B cell (primary cell): Measurements from ENCODE around the gene SEC14L5. TPM values are rescaled to one million over a fixed set of nuclear protein-coding genes. Genes with fewer than 3 reads are reported as not detected.

Source experiments
- ATAC-seq: fragments of 200-7000 bp; cut with Tn5 transposase; one replicate; pipeline ENCODE4 v1.10.0; 2021; ENCODE audit warnings: low read depth, mild to moderate bottlenecking, moderate number of reproducible peaks, moderate library complexity
- CTCF ChIA-PET: fragments of 350-600 bp; sonication (Branson Sonifier 250); formaldehyde crosslinking; loops from one replicate; lab custom pipeline; 2021; ENCODE audit warnings: antibody characterized with exemption, inconsistent platforms; lab: Charles Lee
- POLR2A ChIA-PET: fragments of 350-600 bp; sonication (Branson Sonifier 250); formaldehyde crosslinking; loops from one replicate; lab custom pipeline; 2021; ENCODE audit warnings: antibody characterized with exemption; lab: Charles Lee
- DNase-seq: peaks from one replicate; pipeline ENCODE4 v3.0.0; 2013
- H2AFZ ChIP-seq: 2 replicates; pipeline ENCODE4 v1.6.1; 2012; ENCODE audit warnings: mild to moderate bottlenecking, low read depth, low read length; ENCODE audit not compliant: insufficient read depth, poor library complexity, severe bottlenecking
- H3K27ac ChIP-seq, 2 donors: 1 replicate in 1 of 2; 2 replicates in 1 of 2; pipeline ENCODE4 v1.5.1; 2012 to 2013; ENCODE audit warnings: low read length in 2 of 2, mild to moderate bottlenecking in 2 of 2, moderate library complexity in 1 of 2
- H3K27me3 ChIP-seq, 4 experiments: fragments of 200-600 bp in 1 of 4; sonication (generic) in 1 of 4; replicated peaks in 1 of 4; 1 replicate in 2 of 4; 2 replicates in 2 of 4; pipeline versions ENCODE4 v1.6.1 to v1.7.0; 2013 to 2016; ENCODE audit warnings: low read length in 3 of 4, mild to moderate bottlenecking in 2 of 4, mixed read lengths in 1 of 4, moderate library complexity in 1 of 4; ENCODE audit not compliant: insufficient read depth in 4 of 4, control insufficient read depth in 3 of 4; ENCODE audit errors: control extremely low read depth in 1 of 4
- H3K36me3 ChIP-seq, 2 experiments: replicated peaks in 1 of 2; 1 replicate in 1 of 2; 2 replicates in 1 of 2; pipeline versions ENCODE4 v1.6.1 to v1.7.1; 2013; ENCODE audit warnings: low read length in 1 of 2; ENCODE audit not compliant: insufficient read depth in 2 of 2, control insufficient read depth in 1 of 2; ENCODE audit errors: control extremely low read depth in 1 of 2, extremely low read depth in 1 of 2
- H3K4me1 ChIP-seq, 2 donors: fragments of 200-600 bp in 1 of 2; sonication (generic) in 1 of 2; 1 replicate in 1 of 2; 2 replicates in 1 of 2; pipeline versions ENCODE4 v1.5.1 to v1.6.1; 2013 to 2017; ENCODE audit warnings: low read length in 2 of 2; ENCODE audit not compliant: control insufficient read depth in 2 of 2, insufficient read depth in 2 of 2
- H3K4me2 ChIP-seq: replicated peaks from 2 replicates; pipeline ENCODE3; 2012; ENCODE audit warnings: mild to moderate bottlenecking, low read depth, low read length; ENCODE audit not compliant: poor library complexity, severe bottlenecking
- H3K4me3 ChIP-seq, 5 experiments: fragments of 200-600 bp in 1 of 5; sonication (generic) in 1 of 5; 1 replicate in 3 of 5; 2 replicates in 2 of 5; pipeline versions ENCODE4 v1.5.1 to v1.7.0; 2011 to 2016; ENCODE audit warnings: low read length in 4 of 5, mild to moderate bottlenecking in 4 of 5, low read depth in 2 of 5, control low read depth in 1 of 5, moderate library complexity in 1 of 5; ENCODE audit not compliant: insufficient read depth in 1 of 5; ENCODE audit errors: control extremely low read depth in 1 of 5, extremely low read depth in 1 of 5
- H3K79me2 ChIP-seq: fragments of 200-600 bp; sonication (generic); one replicate; pipeline ENCODE4 v1.6.0; 2016; ENCODE audit warnings: low read length; ENCODE audit not compliant: control insufficient read depth, insufficient read depth
- H3K9ac ChIP-seq: fragments of 200-600 bp; sonication (generic); 2 replicates; pipeline ENCODE4 v1.6.1; 2017; ENCODE audit warnings: mild to moderate bottlenecking, low read length, moderate library complexity
- H3K9me3 ChIP-seq, 3 donors: one replicate each; pipeline versions ENCODE4 v1.6.1 to v1.7.1; 2013; ENCODE audit warnings: low read length in 2 of 3; ENCODE audit not compliant: control insufficient read depth in 2 of 3, insufficient read depth in 1 of 3; ENCODE audit errors: control extremely low read depth in 1 of 3
- H4K20me1 ChIP-seq: 2 replicates; pipeline ENCODE4 v1.6.0; 2012; ENCODE audit warnings: mild to moderate bottlenecking, low read length; ENCODE audit not compliant: insufficient read depth, control insufficient read depth, poor library complexity, severe bottlenecking
- H3K27ac Mint-ChIP-seq: one replicate; pipeline ENCODE4 v1.8.0; 2021; ENCODE audit warnings: mixed read lengths
- H3K27me3 Mint-ChIP-seq: one replicate; pipeline ENCODE4 v1.8.0; 2021; ENCODE audit warnings: mixed read lengths
- H3K4me1 Mint-ChIP-seq: one replicate; pipeline ENCODE4 v1.8.0; 2021; ENCODE audit warnings: mixed read lengths
- H3K4me3 Mint-ChIP-seq: one replicate; pipeline ENCODE4 v1.8.0; 2021; ENCODE audit warnings: mixed read lengths
- H3K9me3 Mint-ChIP-seq: one replicate; pipeline ENCODE4 v1.8.0; 2022; ENCODE audit warnings: mixed read lengths; ENCODE audit not compliant: insufficient read depth
- EZH2 ChIP-seq: IDR thresholded peaks from 2 replicates; pipeline ENCODE4 v1.6.1; 2012; ENCODE audit warnings: borderline replicate concordance, low read depth, mild to moderate bottlenecking, moderate library complexity, low read length; ENCODE audit not compliant: insufficient read depth, poor library complexity, severe bottlenecking
- WGBS: methylation state at CpG from one replicate; pipeline ENCODE4 v1.1.5; 2013; ENCODE audit warnings: missing lambda C conversion rate; ENCODE audit not compliant: insufficient coverage; 5-methylcytosine and 5-hydroxymethylcytosine counted together
- intact Hi-C: fragments of 100-400 bp; cut with micrococcal nuclease; formaldehyde crosslinking; loops from one replicate; pipeline ENCODE4 v1.10.0; 2022
- polyA plus RNA-seq: library from polyadenylated mRNA; depleted of rRNA; stranded (reverse); fragments of >200 nt; gene quantifications from 2 replicates; pipeline ENCODE4 v1.2.3, GENCODE V29; 2012
- total RNA-seq, 2 donors: library from RNA; stranded (reverse); fragments of 120-200 nt in 1 of 2; gene quantifications; 1 replicate in 1 of 2; 2 replicates in 1 of 2; pipeline versions ENCODE4 v1.2.3 to v1.2.4, GENCODE V29; 2013 to 2022
- TF ChIP-seq, protein P1 (sequence below): fragments of 200-600 bp; IDR thresholded peaks from one replicate; pipeline ENCODE4 v1.8.0; 2022; ENCODE audit warnings: antibody characterized with exemption, mild to moderate bottlenecking

Gene SEC14L5
- total and polyA plus RNA-seq, 2 donors (not counting 1 experiment from before 2014, with no cell fraction given), result not detected

DNA sequence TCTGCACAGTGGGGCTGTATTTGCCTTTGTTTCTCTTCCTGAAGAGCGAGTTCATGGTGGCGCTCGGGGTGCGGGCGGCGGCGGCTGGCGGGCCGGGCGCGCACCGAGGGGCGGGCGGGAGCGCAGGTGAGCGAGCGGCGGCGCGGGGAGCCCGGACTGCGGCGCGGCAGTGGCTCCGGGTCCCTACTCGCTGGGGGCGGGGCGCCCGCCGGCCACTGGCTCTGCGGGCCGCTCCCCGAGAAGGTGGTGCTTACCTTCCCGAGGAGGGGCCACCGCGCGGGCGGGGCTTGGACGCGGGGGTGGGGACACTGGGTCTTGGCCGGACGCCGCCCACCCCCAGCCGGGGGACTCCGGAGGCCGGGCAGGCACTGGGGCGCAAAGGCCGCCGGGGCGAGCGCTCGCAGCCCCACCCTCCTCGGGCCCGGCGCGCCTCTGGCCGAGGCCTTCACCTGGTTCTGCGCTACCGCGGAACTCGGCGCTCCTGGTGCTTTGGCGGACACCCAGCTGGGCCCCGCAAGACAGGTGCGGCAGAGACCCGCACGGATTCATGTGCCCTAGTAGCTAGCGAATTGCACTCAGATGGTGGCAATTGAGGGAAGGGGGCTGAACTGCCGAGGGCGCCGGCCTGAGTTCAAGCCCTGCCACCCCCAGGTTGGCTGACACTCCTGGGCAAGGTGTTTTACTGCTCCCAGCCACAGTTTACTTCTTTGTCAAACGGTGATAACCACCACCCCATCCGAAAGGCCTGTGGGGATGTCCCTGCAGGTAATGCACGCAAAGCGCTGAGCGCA, 20.9 kb upstream of the SEC14L5 start, which contains the start of gene PPL:
Gene PPL (minus strand): TSS at position 158 of the 791 bp plus-strand sequence. CDS start 103 bp downstream, at position 55.
- H3K4me2 ChIP-seq, result peak within 1 kb of the TSS; percentile 79
- ChIA-PET POLR2A (no interaction called here), CTCF (no interaction called here)
- 8% methylated on average over 76 of the region's 76 CpGs for WGBS
- peaks cover 12 to 15% of the 10 kb centered on the region in 2 donors for H3K4me1 ChIP-seq
- H3K9me3 ChIP-seq, result no peaks in the 10 kb centered on the region
- TF ChIP-seq, protein P1, sequence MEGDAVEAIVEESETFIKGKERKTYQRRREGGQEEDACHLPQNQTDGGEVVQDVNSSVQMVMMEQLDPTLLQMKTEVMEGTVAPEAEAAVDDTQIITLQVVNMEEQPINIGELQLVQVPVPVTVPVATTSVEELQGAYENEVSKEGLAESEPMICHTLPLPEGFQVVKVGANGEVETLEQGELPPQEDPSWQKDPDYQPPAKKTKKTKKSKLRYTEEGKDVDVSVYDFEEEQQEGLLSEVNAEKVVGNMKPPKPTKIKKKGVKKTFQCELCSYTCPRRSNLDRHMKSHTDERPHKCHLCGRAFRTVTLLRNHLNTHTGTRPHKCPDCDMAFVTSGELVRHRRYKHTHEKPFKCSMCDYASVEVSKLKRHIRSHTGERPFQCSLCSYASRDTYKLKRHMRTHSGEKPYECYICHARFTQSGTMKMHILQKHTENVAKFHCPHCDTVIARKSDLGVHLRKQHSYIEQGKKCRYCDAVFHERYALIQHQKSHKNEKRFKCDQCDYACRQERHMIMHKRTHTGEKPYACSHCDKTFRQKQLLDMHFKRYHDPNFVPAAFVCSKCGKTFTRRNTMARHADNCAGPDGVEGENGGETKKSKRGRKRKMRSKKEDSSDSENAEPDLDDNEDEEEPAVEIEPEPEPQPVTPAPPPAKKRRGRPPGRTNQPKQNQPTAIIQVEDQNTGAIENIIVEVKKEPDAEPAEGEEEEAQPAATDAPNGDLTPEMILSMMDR, result no peak
- no peak for TF ChIP-seq EZH2
- peak; percentile 27 for DNase-seq
- peak within 1 kb of the TSS; percentile 49 for H3K9ac ChIP-seq
- no peaks in the 10 kb centered on the region for H3K9me3 Mint-ChIP-seq
- peak within 1 kb of the TSS in 3 of 5 experiments; percentile 9 to 57 (median 34) for H3K4me3 ChIP-seq
- H3K4me3 Mint-ChIP-seq, result peak within 1 kb of the TSS; percentile 76
- H3K27me3 Mint-ChIP-seq, result peaks cover 39% of the 10 kb centered on the region
- H4K20me1 ChIP-seq, result no peaks in the 10 kb centered on the region
- H3K4me1 Mint-ChIP-seq, result peaks cover 11% of the 10 kb centered on the region
- no peaks in the 10 kb centered on the region for H3K79me2 ChIP-seq
- H2AFZ ChIP-seq, result peak within 1 kb of the TSS; percentile 5
- no peaks in the 10 kb centered on the region for H3K36me3 ChIP-seq
- intact Hi-C loops, result no loop called here
- H3K27ac Mint-ChIP-seq, result no peak within 1 kb of the TSS
- ATAC-seq, result peak; percentile 61
- H3K27me3 ChIP-seq, result peaks cover 0 to 43% (median 10%) of the 10 kb centered on the region in 4 experiments
- H3K27ac ChIP-seq, result no peak within 1 kb of the TSS
